Measurements from ENCODE around the gene CREBBP. TPM values are rescaled to one million over a fixed set of nuclear protein-coding genes. Genes with fewer than 3 reads are reported as not detected.

CREBBP gene
- total RNA-seq, 1 donor from 2014 or later, result 53.0 TPM

- Histone ChIP-seq H3K79me2 (ENCODE audit: insufficient read depth, low read length) (peaks cover 5% of the 10 kb centered on the region), H3K36me3 (ENCODE audit: insufficient read depth, low read length) (no peaks in the 10 kb centered on the region), H3K4me2 (ENCODE audit: low read length) (no peak overlapping the region), H3K27me3 (ENCODE audit: insufficient read depth, low read length) (no peaks in the 10 kb centered on the region), H3K27ac (ENCODE audit: low read depth, low read length) (no peak overlapping the region), H2AFZ (ENCODE audit: low read depth, low read length) (no peak overlapping the region), H3K4me3 (ENCODE audit: insufficient read depth, low read depth, low read length) (no peak overlapping the region), H3K9me3 (ENCODE audit: insufficient read depth, low read depth, low read length) (no peaks in the 10 kb centered on the region), H4K20me1 (ENCODE audit: insufficient read depth, low read length) (peaks cover 4% of the 10 kb centered on the region), H3K9ac (ENCODE audit: low read length) (no peak overlapping the region), H3K4me1 (ENCODE audit: insufficient read depth, low read length) (peaks cover 7% of the 10 kb centered on the region)
- H3K27ac Mint-ChIP-seq (ENCODE audit: unreplicated experiment), result no peak overlapping the region
- FAIRE-seq (no peak), DNase-seq (ENCODE audit: low read depth) (no peak)
- peaks cover 5% of the 10 kb centered on the region for H3K4me1 Mint-ChIP-seq (ENCODE audit: low read depth, unreplicated experiment)
- H3K36me3 Mint-ChIP-seq (ENCODE audit: low read depth, unreplicated experiment), result peaks cover 3% of the 10 kb centered on the region
- no peaks in the 10 kb centered on the region for H3K9me3 Mint-ChIP-seq (ENCODE audit: unreplicated experiment)
- TF ChIP-seq EZH2 (IDR thresholded peaks at IDR 0.05; ENCODE audit: insufficient read depth, low read length), result no peak
- no peak for TF ChIP-seq CTCF (IDR thresholded peaks at IDR 0.05; ENCODE audit: insufficient read depth, low read depth, low read length)
- peaks cover 1% of the 10 kb centered on the region for H3K27me3 Mint-ChIP-seq (ENCODE audit: low read depth, unreplicated experiment)
- H3K4me3 Mint-ChIP-seq (ENCODE audit: unreplicated experiment), result no peak overlapping the region
Observed at GRCh38 chr16:3884398-3884797, 3.9 kb upstream of the CREBBP start.

GRCh38 chr16:3882531-3882930, 2.0 kb upstream of the CREBBP start:
- no peak overlapping the region for H3K4me2 ChIP-seq (ENCODE audit: low read length)
- H2AFZ ChIP-seq (ENCODE audit: low read depth, low read length), result no peak overlapping the region
- H3K36me3 ChIP-seq (ENCODE audit: insufficient read depth, low read length), result no peaks in the 10 kb centered on the region
- no peak overlapping the region for H3K4me3 ChIP-seq (ENCODE audit: insufficient read depth, low read depth, low read length)
- Mint-ChIP-seq H3K27ac (ENCODE audit: unreplicated experiment) (no peak overlapping the region), H3K27me3 (ENCODE audit: low read depth, unreplicated experiment) (peaks cover 1% of the 10 kb centered on the region), H3K36me3 (ENCODE audit: low read depth, unreplicated experiment) (peaks cover 6% of the 10 kb centered on the region), H3K4me3 (ENCODE audit: unreplicated experiment) (peak overlapping the region; percentile 86), H3K4me1 (ENCODE audit: low read depth, unreplicated experiment) (peaks cover 15% of the 10 kb centered on the region), H3K9me3 (ENCODE audit: unreplicated experiment) (no peaks in the 10 kb centered on the region)
- H3K9ac ChIP-seq (ENCODE audit: low read length), result no peak overlapping the region
- H3K27ac ChIP-seq (ENCODE audit: low read depth, low read length), result no peak overlapping the region
- FAIRE-seq, result no peak
- H3K79me2 ChIP-seq (ENCODE audit: insufficient read depth, low read length), result peaks cover 23% of the 10 kb centered on the region
- H3K27me3 ChIP-seq (ENCODE audit: insufficient read depth, low read length), result no peaks in the 10 kb centered on the region
- TF ChIP-seq EZH2 (IDR thresholded peaks at IDR 0.05; ENCODE audit: insufficient read depth, low read length) (no peak), CTCF (IDR thresholded peaks at IDR 0.05; ENCODE audit: insufficient read depth, low read depth, low read length) (no peak)
- H3K4me1 ChIP-seq (ENCODE audit: insufficient read depth, low read length), result peaks cover 14% of the 10 kb centered on the region
- no peaks in the 10 kb centered on the region for H3K9me3 ChIP-seq (ENCODE audit: insufficient read depth, low read depth, low read length)
- peaks cover 22% of the 10 kb centered on the region for H4K20me1 ChIP-seq (ENCODE audit: insufficient read depth, low read length)
- DNase-seq (ENCODE audit: low read depth), result no peak

GRCh38 chr16:3881499-3881990, 1.0 kb upstream of the CREBBP start:
- Histone ChIP-seq H3K36me3 (ENCODE audit: insufficient read depth, low read length) (no peaks in the 10 kb centered on the region), H4K20me1 (ENCODE audit: insufficient read depth, low read length) (peaks cover 32% of the 10 kb centered on the region), H3K9ac (ENCODE audit: low read length) (peak overlapping the region; percentile 92), H3K27me3 (ENCODE audit: insufficient read depth, low read length) (no peaks in the 10 kb centered on the region), H3K79me2 (ENCODE audit: insufficient read depth, low read length) (peaks cover 33% of the 10 kb centered on the region), H2AFZ (ENCODE audit: low read depth, low read length) (peak overlapping the region; percentile 95), H3K27ac (ENCODE audit: low read depth, low read length) (no peak overlapping the region), H3K9me3 (ENCODE audit: insufficient read depth, low read depth, low read length) (no peaks in the 10 kb centered on the region), H3K4me2 (ENCODE audit: low read length) (peak overlapping the region; percentile 92), H3K4me3 (ENCODE audit: insufficient read depth, low read depth, low read length) (peak overlapping the region; percentile 66), H3K4me1 (ENCODE audit: insufficient read depth, low read length) (peaks cover 22% of the 10 kb centered on the region)
- H3K4me3 Mint-ChIP-seq (ENCODE audit: unreplicated experiment), result peak overlapping the region; percentile 86
- no peak for FAIRE-seq
- H3K27me3 Mint-ChIP-seq (ENCODE audit: low read depth, unreplicated experiment), result peaks cover 1% of the 10 kb centered on the region
- peaks cover 6% of the 10 kb centered on the region for H3K36me3 Mint-ChIP-seq (ENCODE audit: low read depth, unreplicated experiment)
- no peak for TF ChIP-seq EZH2 (IDR thresholded peaks at IDR 0.05; ENCODE audit: insufficient read depth, low read length)
- TF ChIP-seq CTCF (IDR thresholded peaks at IDR 0.05; ENCODE audit: insufficient read depth, low read depth, low read length), result no peak
- no peaks in the 10 kb centered on the region for H3K9me3 Mint-ChIP-seq (ENCODE audit: unreplicated experiment)
- H3K4me1 Mint-ChIP-seq (ENCODE audit: low read depth, unreplicated experiment), result peaks cover 23% of the 10 kb centered on the region
- H3K27ac Mint-ChIP-seq (ENCODE audit: unreplicated experiment), result peak overlapping the region; percentile 66
- DNase-seq (ENCODE audit: low read depth), result no peak

Data from astrocyte (in vitro differentiated cells and primary cell).